HepG2 (cell line): ENCODE results near the gene ACSL1. TPM values are rescaled to one million over a fixed set of nuclear protein-coding genes. Genes with fewer than 3 reads are reported as not detected.

ENCODE experiments used
- ATAC-seq: fragments of 200-7000 bp; cut with Tn5 transposase; 3 replicates; pipeline ENCODE4 v1.9.1; 2020; ENCODE audit warnings: mild to moderate bottlenecking, moderate library complexity
- BruUV-seq: library from RNA; stranded (reverse); fragments of 400-500 nt; replicated peaks from 2 replicates; lab custom pipeline; 2021; lab: Mats Ljungman, UMichigan
- CTCF ChIA-PET: fragments of 300-600 bp; formaldehyde crosslinking; extraction: SDS; loops from one replicate; lab custom pipeline; 2021; ENCODE audit warnings: low total read pairs, inconsistent platforms, low intra/inter-chr PET ratio; lab: Yijun Ruan, JAX
- POLR2A ChIA-PET: fragments of 350-600 bp; sonication (Branson Sonifier 250); formaldehyde crosslinking; loops from one replicate; lab custom pipeline; 2020; ENCODE audit warnings: antibody characterized with exemption, inconsistent platforms; lab: Yijun Ruan, JAX
- DNase-seq: peaks from one replicate; pipeline ENCODE4 v3.0.0-alpha.2; 2015; ENCODE audit warnings: low spot score
- FAIRE-seq: peaks from 3 replicates; lab custom pipeline; 2011; peaks lifted over from hg19 to GRCh38; lab: Jason Lieb, UNC
- H2AFZ ChIP-seq: one replicate; pipeline ENCODE4 v1.6.1; 2011; ENCODE audit warnings: low read length, inconsistent platforms
- H3K27ac ChIP-seq: fragments of 300-600 bp; 3 replicates; pipeline ENCODE4 v1.8.0; 2011; ENCODE audit warnings: mixed run types, mild to moderate bottlenecking, mixed read lengths, low read length, inconsistent platforms; ENCODE audit not compliant: insufficient read depth; ENCODE audit errors: extremely low read length
- H3K27me3 ChIP-seq, 2 experiments: fragments of 200-600 bp in 1 of 2; 2 replicates in 1 of 2; 3 replicates in 1 of 2; pipeline versions ENCODE4 v1.6.0 to v1.8.0; 2011; ENCODE audit warnings: low read length in 2 of 2, mild to moderate bottlenecking in 2 of 2, moderate library complexity in 2 of 2, inconsistent platforms in 1 of 2; ENCODE audit not compliant: insufficient read depth in 2 of 2, control insufficient read depth in 1 of 2
- H3K36me3 ChIP-seq, 2 experiments: fragments of 200-600 bp in 1 of 2; replicated peaks in 1 of 2; 2 replicates in 1 of 2; 3 replicates in 1 of 2; pipeline versions ENCODE4 v1.5.1 to v1.8.0; 2011; ENCODE audit warnings: low read length in 2 of 2, inconsistent platforms in 1 of 2; ENCODE audit not compliant: insufficient read depth in 2 of 2, control insufficient read depth in 1 of 2
- H3K4me1 ChIP-seq: 2 replicates; pipeline ENCODE4 v1.5.1; 2012; ENCODE audit warnings: low read length, inconsistent platforms; ENCODE audit not compliant: insufficient read depth
- H3K4me2 ChIP-seq: 2 replicates; pipeline ENCODE4 v1.6.0; 2011; ENCODE audit warnings: low read depth, low read length, inconsistent platforms
- H3K4me3 ChIP-seq, 3 experiments: fragments of 200-600 bp in 1 of 3; sonication (generic), shearing (Covaris generic) in 1 of 3; replicated peaks in 1 of 3; 2 replicates each; pipeline ENCODE4 v1.5.1; 2011 to 2016; ENCODE audit warnings: low read length in 3 of 3, inconsistent platforms in 2 of 3, low read depth in 2 of 3, mild to moderate bottlenecking in 2 of 3, control low read depth in 1 of 3, mixed read lengths in 1 of 3; ENCODE audit not compliant: insufficient read depth in 1 of 3
- H3K79me2 ChIP-seq: one replicate; pipeline ENCODE4 v1.6.1; 2011; ENCODE audit warnings: low read length, inconsistent platforms; ENCODE audit not compliant: insufficient read depth
- H3K9ac ChIP-seq: 2 replicates; pipeline ENCODE4 v1.6.0; 2011; ENCODE audit warnings: mild to moderate bottlenecking, low read depth, low read length, inconsistent platforms; ENCODE audit not compliant: insufficient read depth
- H3K9me3 ChIP-seq: 2 replicates; pipeline ENCODE4 v1.5.1; 2012; ENCODE audit warnings: mild to moderate bottlenecking, low read length
- H4K20me1 ChIP-seq: 2 replicates; pipeline ENCODE4 v1.6.0; 2011; ENCODE audit warnings: inconsistent platforms, mild to moderate bottlenecking, low read length, moderate library complexity; ENCODE audit not compliant: insufficient read depth
- KDM2A ChIP-seq: sonication (generic); formaldehyde crosslinking; IDR thresholded peaks from 2 replicates; pipeline ENCODE4 v1.4.0; 2020; ENCODE audit warnings: low read depth, missing genetic modification reagents, borderline replicate concordance
- NFAT5 ChIP-seq: sonication (generic); formaldehyde crosslinking; IDR thresholded peaks from 2 replicates; pipeline ENCODE4 v1.4.0; 2020; ENCODE audit warnings: missing genetic modification reagents
- PAWR ChIP-seq: sonication (generic); formaldehyde crosslinking; IDR thresholded peaks from 2 replicates; pipeline ENCODE4 v1.4.0; 2020; ENCODE audit warnings: missing genetic modification reagents, mild to moderate bottlenecking, borderline replicate concordance
- REL ChIP-seq: sonication (generic); formaldehyde crosslinking; conservative IDR thresholded peaks from 2 replicates; pipeline ENCODE4 v1.8.0; 2022; ENCODE audit warnings: mild to moderate bottlenecking, missing genetic modification reagents, moderate library complexity
- SMC3 ChIP-seq: IDR thresholded peaks from 2 replicates; pipeline ENCODE4 v1.6.1; 2011; ENCODE audit warnings: low read length, improper control_type of control experiment
- U2AF2 ChIP-seq: fragments of 200-400 bp; formaldehyde crosslinking; IDR thresholded peaks from 2 replicates; pipeline ENCODE4 v1.6.1; 2017; ENCODE audit warnings: low read depth, mild to moderate bottlenecking, low read length
- ZKSCAN5 ChIP-seq: sonication (generic); formaldehyde crosslinking; IDR thresholded peaks from 2 replicates; pipeline ENCODE4 v1.5.1; 2020; ENCODE audit warnings: mild to moderate bottlenecking, missing genetic modification reagents
- ZNF407 ChIP-seq: sonication (generic); formaldehyde crosslinking; IDR thresholded peaks from one replicate; pipeline ENCODE4 v1.5.1; 2020; ENCODE audit warnings: mild to moderate bottlenecking, missing genetic modification reagents; ENCODE audit errors: not compliant biosample characterization
- ZNF629 ChIP-seq: sonication (generic); formaldehyde crosslinking; conservative IDR thresholded peaks from 2 replicates; pipeline ENCODE4 v1.5.0; 2020; ENCODE audit warnings: missing genetic modification reagents
- ZNF749 ChIP-seq: sonication (generic); formaldehyde crosslinking; IDR thresholded peaks from 2 replicates; pipeline ENCODE4 v1.8.0; 2022; ENCODE audit warnings: mild to moderate bottlenecking, missing genetic modification reagents, moderate library complexity, borderline replicate concordance
- WGBS: methylation state at CpG from one replicate; pipeline ENCODE4 v1.1.6; 2017; ENCODE audit warnings: low lambda C conversion rate; 5-methylcytosine and 5-hydroxymethylcytosine counted together
- in situ Hi-C: cut with HindIII; loops from 2 replicates; pipeline ENCODE4 v1.10.0; 2017; ENCODE audit warnings: low pct_unique_long_range_greater_than_20kb; ENCODE audit not compliant: extremely low pct_ligation_motif_present
- intact Hi-C: fragments of 100-400 bp; cut with micrococcal nuclease; formaldehyde crosslinking; loops from one replicate; pipeline ENCODE4 v1.10.0; 2022; ENCODE audit not compliant: unreplicated experiment
- polyA plus RNA-seq, 8 experiments: library from polyadenylated mRNA; depleted of rRNA in 3 of 8; stranded (reverse) in 7 of 8; unstranded in 1 of 8; fragments of >200 nt; fragmentation: Illumina TruSeq in 4 of 8; extraction: Trizol in 4 of 8; gene quantifications; 2 replicates each; pipeline versions ENCODE4 v1.2.1 to v1.2.3, GENCODE V29; 2011 to 2016; ENCODE audit warnings: low read depth in 4 of 8, missing spikeins in 1 of 8, mixed read lengths in 1 of 8; ENCODE audit not compliant: insufficient read depth in 1 of 8
- total RNA-seq, 5 experiments: library from RNA; depleted of rRNA; stranded (reverse); fragments of >200 nt; fragmentation: Illumina TruSeq; extraction: Trizol; gene quantifications; 2 replicates each; pipeline ENCODE4 v1.2.3, GENCODE V29; 2016; ENCODE audit warnings: low read depth in 1 of 5

The ACSL1 gene
- total and polyA plus RNA-seq, 2 of the 13 experiments (the other 11 are each of a cell fraction or from before 2014, with no cell fraction given), result 10.0 to 29.8 TPM

- no peak for TF ChIP-seq NFAT5
Measured at GRCh38 chr4:184868623-184869022, 42.9 kb upstream of the ACSL1 start (continued).

GRCh38 chr4:184863916-184864315 is 38.1 kb upstream of the ACSL1 start:
- no peaks in the 10 kb centered on the region for H4K20me1 ChIP-seq
- no peaks in the 10 kb centered on the region for H3K27me3 ChIP-seq
- no peak overlapping the region for H3K4me2 ChIP-seq
- WGBS, result 40% methylated on average over 3 of the region's 3 CpGs
- H3K4me1 ChIP-seq, result peaks cover 9% of the 10 kb centered on the region
- H3K79me2 ChIP-seq, result no peaks in the 10 kb centered on the region
- no peak overlapping the region for H3K4me3 ChIP-seq
- H3K9me3 ChIP-seq, result no peaks in the 10 kb centered on the region
- no peak overlapping the region for H3K9ac ChIP-seq
- H3K36me3 ChIP-seq, result no peaks in the 10 kb centered on the region
- in situ Hi-C loops, result no loop called here
- intact Hi-C loops, result no loop called here
- ATAC-seq (no peak), FAIRE-seq (no peak), DNase-seq (no peak)
- H2AFZ ChIP-seq, result no peak overlapping the region
- no peak overlapping the region for H3K27ac ChIP-seq
- ChIA-PET CTCF (no interaction called here), POLR2A (no interaction called here)
- no TSS peak for BruUV-seq
- no peak for TF ChIP-seq ZNF629 (CRISPR knock-in tag)
- TF ChIP-seq ZKSCAN5, result no peak
- no peak for TF ChIP-seq ZNF749 (CRISPR knock-in tag)
- TF ChIP-seq PAWR, result no peak
- no peak for TF ChIP-seq KDM2A (CRISPR knock-in tag)
- no peak for TF ChIP-seq U2AF2
- TF ChIP-seq ZNF407 (CRISPR knock-in tag), result no peak
- TF ChIP-seq REL (CRISPR knock-in tag), result no peak
- TF ChIP-seq SMC3, result no peak
